Dedifferentiated amniotic fluid mesenchymal stem cell (primary cell): ENCODE data around the gene RASAL2.
A peak's percentile ranks its signal among the peaks of the same experiment; 100 is the strongest.
"Not testable (repeated sequence)": the region's sequence is repeated elsewhere in the genome, so short reads cannot be mapped to it uniquely, and the experiment has no call there.

Experiments
- DNase-seq: peaks from one replicate; pipeline ENCODE4 v3.0.0-alpha.2; 2016; ENCODE audit errors: extremely low spot score

RASAL2 gene

DNA sequence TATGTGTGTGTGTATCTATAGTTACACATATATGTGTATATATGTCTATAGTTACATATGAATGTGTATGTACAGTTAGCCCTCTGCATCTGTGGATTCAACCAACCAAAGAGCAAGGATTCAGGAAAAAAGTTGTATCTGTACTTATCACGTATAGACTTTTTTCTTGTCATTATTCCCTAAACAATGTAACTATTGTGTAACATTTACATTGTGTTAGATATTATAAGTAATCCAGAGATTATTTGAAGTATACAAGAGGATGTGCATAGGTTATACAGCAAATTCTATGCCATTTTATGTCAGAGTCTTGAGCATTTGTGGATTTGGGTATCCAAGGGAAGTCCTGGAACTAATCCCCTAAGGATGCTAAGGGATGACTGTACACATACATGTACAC, 71.3 kb downstream of the RASAL2 start:
- no peak for DNase-seq

DNA sequence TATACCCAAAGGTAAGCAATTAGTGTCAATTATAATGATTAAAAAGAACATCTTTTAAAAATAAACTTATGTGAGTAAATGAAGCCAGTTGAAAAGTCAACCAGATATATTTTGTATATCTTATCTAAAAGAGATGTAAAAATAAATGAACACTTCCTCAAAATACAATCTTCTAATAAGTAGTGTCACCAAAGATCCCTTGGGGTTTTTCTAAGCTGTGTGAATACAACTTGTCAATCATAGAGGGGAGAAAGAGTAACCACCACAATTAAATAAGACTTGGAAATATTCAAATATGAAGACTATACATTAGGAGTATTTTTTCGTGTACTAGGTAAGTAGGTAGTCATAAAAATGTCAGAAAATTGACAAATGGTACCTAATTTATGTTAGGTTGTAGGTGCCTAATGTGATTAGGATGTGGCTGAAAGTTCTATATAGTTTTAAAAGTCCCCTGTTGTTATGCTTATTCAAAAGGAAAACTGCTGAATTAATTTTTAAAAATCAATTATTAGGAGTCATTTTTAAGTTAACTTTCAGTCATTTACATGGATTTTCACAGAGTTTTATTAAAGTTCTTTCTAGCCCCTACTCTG, 72.6 kb downstream of the RASAL2 start:
- DNase-seq = no peak

DNA sequence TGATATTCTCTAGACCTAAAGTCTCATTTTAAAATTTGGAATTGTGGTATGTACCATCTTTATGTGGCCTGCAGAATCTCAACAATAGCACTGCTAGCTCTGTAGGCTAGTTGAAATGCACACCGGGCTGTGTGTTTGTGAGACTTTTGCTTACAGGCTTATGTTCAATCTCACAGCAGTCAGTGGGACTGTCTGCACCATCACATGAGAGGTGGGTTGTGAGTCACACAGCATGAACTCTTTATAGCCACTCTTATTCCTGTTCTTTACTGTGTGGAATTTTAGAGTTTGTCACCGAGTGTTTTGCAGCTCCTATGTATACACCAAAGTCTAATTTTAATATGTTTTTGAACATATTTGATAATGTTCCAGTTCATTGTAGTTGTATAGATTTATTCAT, 74.6 kb downstream of the RASAL2 start:
- peak; percentile 16 for DNase-seq

DNA sequence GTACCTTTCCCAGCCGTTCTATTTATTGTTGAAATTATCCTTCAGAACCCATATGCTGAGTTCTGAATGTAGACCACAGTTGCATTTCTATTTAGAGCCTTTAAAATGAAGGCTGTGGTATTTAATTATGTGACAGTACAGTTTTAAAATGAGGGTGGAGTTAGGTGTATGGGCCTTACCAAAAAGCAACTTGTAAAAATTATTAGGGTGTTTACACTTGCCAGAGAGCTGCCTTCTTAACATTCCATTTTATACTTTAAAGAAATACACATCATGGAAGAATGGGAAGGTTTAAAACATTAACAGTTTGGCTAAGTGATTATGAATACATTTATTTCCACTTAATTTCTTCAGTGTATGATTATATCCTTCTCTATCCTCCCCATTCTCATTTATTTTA, 75.7 kb downstream of the RASAL2 start:
- DNase-seq = no peak

DNA sequence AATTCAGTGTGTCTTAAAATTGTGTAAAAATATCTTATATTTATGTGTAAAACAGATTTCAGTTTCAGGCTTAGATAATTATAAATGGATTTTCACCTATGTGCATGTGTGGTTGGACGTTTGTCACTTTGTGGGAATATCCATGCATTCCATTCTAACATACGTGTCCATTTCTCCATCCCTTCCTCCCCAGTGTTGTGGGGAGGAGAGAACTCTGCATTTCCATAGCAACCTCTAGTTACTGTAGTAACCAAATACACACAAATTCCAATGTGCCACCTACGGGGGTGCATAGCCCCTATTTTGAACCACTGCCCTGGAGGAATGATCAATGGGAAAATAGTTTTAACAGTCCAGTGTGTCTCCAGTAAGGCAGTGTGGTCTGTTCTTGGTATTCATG, 79.0 kb downstream of the RASAL2 start:
- DNase-seq = peak; percentile 17

DNA sequence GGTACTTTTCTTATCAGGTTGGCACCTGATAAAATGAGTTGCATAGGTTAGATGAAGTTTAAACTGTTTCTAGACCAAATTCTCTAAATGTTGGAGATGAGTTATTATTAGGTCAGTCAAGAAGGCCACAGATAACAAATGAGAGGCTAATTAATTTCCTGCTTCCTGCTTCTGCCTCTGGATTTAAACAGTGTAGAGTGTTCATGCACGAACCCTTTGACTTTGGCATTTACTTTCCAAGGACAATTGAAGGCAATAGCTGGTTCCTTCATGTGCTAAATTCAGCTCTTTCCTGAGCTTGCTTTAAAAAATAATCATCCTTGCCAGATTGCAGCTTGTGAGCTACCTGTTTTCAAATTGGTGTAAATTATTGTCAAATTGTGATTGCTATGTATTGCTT, 80.6 kb downstream of the RASAL2 start:
- no peak for DNase-seq

DNA sequence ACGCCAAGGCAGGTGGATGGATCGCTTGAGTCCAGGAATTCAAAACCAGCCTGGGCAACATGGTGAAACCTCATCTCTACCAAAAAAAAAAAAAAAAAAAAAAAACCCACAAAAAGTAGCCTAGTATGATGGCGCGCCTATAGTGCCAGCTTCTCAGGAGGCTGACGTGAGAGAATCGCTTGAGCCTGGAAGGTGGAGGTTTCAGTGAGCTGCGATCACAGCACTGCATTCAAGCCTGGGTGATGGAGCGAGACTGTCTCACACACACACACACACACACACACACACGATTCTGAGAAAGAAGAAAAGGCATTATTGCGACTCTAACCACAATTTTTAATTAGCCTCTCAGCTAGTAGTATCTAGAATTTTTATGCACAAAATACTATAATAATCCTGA, 86.5 kb downstream of the RASAL2 start:
- no peak for DNase-seq

DNA sequence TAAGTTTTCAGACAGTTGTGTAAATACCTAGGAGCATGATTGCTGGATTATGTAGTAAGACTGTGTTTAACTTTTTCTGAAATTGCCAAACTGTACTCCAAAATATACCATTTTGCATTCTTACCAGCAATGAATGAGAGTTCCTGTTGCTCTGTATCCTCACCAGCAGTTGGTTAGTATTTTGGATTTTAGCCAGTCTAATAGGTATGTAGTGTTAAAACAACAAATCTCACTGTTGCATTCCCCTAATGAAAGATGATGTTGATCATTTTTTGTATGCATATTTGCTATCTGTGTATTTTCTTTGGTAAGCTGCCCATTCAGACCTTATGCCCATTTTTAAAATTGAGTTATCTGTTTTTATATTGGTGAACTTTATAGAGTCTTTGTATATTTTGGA, 89.9 kb downstream of the RASAL2 start:
- no peak for DNase-seq

DNA sequence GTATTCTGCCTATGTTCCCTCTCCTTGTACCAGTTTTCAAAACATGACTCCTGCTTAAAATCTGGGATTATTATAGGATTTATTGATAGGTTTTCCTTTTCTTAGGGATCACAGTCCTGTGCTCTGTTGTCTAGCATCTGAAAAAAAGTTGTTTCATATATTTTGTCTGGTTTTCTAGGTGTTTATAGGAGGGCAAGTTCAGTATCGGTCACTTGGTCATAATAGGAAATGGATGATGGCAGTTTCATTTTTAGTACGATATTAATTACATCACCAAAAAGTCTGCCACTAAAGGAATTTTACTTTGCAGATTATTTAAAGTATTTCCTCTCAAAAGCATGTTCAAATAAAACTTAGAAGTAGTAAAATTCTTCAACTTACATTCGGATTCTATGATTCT, 94.4 kb downstream of the RASAL2 start:
- no peak for DNase-seq

DNA sequence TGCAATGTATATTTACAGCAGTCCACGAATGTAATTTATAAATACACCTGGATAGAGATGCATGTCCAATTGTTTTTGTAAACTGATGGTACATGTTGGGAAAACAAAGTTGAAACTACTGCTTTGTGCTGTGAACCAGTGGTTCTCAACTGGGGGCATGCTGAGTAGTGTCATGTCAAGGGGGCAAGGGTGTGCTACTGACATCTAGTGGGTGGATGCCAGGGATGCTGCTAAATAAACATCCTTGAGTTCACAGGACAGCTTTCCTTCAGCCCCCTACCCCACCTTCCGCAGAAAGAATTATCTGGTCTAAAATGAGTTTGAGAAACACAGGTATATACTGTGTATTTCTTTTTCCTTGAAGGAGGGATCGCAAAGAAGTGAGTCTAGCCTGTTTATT, 95.9 kb downstream of the RASAL2 start:
- no peak for DNase-seq

DNA sequence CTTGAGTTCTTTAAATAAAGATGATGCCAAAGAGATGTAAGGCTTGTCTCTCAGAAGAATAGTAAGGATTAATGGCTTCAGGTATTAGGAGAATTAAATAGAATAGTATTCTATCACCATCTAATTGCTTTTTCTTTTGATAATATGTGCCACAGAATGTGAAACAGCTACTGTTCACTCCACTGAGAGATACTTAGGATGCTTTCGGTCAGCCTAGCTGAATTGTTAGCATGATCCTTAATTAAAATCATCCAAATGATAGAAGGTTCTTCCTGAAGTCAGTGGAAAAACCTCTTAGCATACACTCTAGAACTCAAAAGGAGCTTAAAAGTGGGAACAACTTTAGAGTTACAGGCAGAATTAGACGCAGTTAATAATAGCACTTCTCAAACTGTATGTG, 97.0 kb downstream of the RASAL2 start:
- DNase-seq = no peak

DNA sequence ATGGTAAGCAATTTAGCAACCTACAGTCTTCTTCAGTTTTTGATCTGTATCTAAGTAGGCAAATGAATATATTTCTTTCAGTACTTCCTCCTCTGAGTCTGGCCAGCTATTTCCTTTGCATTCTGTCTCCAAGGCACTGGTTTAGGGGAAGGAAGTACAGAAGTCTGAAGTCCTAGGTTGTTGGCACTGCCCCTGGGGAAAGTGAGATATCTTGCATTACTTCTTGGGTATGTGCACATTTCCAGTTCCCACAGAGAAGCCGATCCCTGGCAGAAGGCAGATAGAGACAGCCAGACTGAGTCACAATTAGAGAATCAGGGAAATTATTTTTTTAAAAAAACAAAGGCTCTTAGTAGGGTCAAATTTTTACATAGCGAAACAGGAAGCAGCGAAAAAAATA, 98.8 kb downstream of the RASAL2 start:
- peak; percentile 42 for DNase-seq

DNA sequence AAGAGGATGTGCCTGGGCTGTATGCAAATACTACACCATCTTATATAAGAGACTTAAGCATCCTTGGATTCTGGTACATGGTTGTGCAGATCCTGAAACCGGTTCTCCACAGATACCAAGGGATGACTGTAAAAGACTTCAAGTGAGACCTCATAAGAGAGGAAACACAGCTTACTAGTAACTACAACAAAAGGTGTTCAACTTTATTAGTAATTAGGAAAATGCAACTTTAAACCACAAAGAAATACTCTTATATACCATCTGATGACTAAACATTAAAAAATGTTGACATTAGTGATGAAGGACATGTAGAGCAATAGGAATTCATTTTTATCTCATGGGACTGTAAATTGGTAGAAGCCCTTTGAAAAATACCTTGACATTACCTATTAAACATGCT, 102.7 kb downstream of the RASAL2 start:
- no peak for DNase-seq

DNA sequence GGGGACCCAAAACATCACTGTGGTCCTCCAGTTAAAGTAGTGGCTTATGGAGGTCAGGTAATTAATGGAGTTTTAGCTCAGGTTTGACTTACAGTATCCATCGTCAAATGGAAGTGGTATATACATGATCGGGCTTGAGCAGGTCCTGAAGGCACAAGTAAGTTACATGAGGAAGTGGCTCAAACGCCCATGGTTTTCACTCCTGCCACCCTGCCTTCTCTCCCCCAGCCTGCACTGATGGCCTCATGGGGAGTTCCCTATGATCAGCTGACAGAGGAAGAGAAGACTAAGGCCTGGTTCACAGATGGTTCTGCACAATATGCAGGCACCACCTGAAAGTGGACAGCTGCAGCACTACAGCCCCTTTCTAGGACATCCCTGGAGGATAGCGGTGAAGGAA, 108.2 kb downstream of the RASAL2 start:
- not testable (repeated sequence) for DNase-seq

DNA sequence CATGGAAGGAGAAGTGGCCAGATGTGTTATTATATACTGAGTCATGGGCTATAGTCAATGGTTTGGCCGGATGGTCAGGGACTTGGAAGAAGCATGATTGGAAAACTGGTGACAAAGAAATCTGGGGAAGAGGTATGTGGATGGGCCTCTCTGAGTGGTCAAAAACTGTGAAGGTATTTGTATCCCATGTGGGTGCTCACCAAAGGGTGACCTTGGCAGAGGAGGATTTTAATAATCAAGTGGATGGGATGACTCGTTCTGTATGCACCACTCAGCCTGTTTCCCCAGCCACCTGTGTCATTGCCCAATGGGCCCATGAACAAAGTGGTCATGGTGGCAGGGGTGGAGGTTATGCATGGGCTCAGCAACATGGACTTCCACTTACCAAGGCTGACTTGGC, 108.6 kb downstream of the RASAL2 start:
- DNase-seq = not testable (repeated sequence)

DNA sequence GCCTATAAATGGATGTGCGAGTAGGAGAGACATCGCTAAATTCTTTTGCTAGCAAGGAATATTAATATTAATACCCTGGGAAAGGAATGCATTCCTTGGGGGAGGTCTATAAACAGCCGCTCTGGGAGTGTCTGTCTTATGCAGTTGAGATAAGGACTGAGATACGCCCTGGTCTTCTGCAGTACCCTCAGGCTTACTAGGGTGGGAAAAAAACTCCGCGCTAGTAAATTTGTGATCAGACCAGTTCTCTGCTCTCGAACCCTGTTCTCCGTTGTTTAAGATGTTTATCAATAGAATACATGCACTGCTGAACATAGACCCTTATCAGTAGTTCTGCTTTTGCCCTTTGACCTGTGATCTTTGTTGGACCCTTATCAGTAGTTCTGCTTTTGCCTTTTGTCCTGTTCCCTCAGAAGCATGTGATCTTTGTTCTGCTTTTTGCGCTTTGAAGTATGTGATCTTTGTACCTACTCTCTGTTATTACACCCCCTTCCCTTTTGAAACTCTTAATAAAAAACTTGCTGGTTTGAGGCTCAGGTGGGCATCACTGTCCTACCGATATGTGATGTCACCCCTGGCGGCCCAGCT, 114.5 kb downstream of the RASAL2 start:
- not testable (repeated sequence) for DNase-seq

DNA sequence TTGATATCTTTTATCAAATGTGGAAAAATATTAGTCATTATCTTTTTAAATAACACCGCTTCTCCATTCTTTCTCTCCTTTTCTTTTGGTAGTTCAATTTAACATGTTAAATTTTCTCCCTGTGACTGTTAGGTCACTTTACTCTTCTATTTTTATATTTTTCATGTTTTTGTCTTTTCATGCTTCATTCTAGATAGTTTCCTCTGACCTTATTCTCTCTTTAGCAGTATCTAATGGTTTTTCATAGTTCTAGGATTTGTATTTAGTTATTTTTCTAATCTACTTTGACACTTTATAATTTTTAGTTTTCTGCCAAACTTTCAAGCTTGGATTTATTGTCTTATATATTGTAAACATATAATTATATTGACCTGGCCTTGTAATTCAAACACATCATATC, 116.0 kb downstream of the RASAL2 start:
- DNase-seq = no peak

DNA sequence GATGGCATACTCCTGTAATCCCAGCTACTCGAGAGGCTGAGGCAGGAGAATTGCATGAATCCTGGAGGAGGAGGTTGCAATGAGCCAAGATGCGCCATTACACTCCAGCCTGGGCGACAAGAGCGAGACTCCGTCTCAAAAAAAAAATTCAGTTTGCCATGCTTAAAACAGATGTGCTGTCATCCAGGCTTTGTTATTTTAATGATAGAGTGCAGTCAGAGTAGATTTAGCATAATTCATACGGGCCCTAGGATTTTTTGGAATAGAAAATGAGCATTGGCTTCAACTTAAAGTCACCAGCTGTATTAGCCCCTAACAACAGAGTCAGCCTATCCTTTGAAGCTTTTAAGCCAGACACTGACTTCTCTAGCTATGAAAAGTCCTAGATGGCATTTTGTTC, 124.6 kb downstream of the RASAL2 start:
- no peak for DNase-seq

DNA sequence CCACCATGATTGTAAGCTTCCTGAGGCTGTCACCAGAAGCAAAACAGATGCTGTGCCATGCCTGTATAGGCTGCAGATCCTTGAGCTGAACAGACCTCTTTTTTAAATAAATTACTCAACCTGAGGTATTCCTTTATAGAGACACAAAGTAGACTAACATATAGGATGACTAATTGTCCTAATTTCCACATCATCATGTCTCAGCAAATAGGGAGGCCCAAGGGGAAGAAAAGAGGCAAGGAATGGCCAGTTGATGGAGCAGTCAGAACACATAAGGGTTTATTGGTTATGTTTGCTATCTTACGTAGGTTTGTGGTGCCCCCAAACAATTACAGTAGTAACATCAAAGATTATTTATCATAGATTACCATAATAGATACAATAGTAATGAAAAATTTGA, 126.2 kb downstream of the RASAL2 start:
- no peak for DNase-seq

DNA sequence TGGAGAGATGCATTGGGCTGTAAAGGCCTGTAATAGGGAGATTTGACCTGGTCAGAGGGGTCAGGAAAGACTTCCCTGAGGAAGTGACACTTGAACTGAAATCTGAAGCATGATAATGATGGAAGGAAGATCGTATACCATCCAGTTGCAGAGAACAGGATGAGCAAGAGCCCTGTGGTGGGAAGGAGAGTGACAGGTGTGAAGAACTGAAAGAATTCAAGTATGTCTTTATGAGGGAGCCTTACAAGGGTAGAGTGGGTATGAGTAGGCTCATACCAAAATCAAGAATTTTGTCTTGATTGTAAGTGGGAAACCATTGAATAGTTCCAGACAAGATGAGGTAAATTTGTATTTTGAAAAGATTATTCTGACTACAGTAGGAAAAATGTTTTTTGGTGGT, 129.4 kb downstream of the RASAL2 start:
- DNase-seq = no peak

DNA sequence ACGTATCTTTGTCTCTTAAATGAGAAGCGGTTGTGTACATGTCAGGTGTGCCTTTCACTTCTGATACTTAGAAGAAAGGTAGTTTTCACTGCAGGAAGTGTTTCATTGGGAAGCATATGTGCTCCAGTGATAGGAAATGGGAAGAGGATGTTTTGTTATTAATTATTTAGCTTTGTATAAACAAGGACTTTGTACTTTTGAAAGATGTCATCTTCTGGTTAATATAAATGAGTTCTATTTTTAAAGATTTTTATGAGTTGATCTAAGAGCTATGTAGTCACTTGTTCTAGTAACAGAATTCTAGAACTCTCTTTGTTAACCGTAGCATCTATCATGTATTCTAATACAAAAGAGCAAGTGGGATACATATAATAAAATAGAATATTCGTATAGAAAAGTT, 130.5 kb downstream of the RASAL2 start:
- DNase-seq = no peak

DNA sequence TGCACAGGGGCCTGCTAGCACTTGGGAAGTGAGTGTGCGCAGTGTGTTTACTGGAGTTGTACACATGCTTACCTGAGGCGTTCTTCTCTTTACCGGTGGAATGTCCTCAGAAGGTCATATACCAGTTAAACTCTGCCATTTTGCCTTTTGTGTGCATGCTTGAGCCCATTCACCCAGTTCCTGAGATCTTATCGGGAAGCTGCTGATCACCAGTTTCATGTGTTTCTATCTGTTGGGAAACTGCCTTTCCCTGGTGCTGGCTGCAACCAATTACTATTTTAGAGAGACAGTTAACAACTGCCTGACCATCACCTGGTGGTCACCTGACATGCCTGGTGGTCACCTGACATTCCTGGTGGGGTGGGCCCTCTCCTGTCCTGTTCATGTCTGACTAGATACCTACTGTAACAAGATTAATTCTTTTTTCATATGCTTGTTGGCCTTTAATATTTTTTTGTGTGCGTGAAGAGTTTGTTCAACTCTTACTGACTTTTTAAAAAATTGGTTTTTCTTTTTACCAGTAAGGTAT, 137.0 kb downstream of the RASAL2 start:
- no peak for DNase-seq

DNA sequence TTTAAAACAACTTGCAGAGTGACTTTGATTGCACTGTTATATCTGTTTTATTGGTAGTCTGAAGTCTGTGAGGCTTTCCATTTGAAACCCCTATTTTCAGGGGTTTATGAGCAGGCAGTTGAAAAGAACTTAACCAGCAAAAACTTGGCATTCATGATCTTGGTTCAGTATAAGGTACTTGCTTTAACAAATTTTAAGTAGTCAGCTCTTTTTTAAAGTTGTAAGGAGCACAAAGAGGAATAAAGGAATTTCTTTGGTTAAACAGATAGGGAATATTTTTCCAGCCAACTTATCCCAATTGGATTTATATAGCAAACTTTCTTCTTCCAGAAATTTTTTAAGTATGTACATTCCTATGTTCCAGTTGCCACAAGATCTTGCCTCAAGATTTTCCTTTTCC, 138.2 kb downstream of the RASAL2 start:
- no peak for DNase-seq

DNA sequence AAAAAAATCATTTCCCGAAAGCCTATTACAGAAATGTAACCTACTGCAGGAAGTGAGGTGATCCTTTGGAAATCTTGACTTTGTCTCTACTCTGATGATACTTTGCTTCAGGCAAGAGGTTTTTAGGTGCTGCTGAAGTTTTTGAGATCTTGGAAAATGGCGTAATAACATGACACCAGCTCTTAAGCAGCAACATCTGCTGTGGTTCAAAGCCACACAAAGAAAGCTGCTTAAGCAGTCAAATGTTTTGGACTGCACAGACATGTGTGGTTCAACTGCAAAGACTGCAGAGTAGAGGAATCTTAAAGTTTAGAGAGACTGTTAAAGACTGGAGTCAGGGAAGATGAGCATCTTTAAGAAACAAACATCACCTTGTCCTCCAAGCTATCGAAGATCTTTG, 139.0 kb downstream of the RASAL2 start:
- peak; percentile 30 for DNase-seq
